ENCODE data around the gene CPVL. TPM values are rescaled to one million over a fixed set of nuclear protein-coding genes. Genes with fewer than 3 reads are reported as not detected.

The CPVL gene
- total RNA-seq, 1 experiment from 2014 or later = 26.9 TPM

- Histone ChIP-seq H3K56ac (ENCODE audit: insufficient read length, low read depth, low read length) (no peak overlapping the region), H3K18ac (ENCODE audit: insufficient read length, low read depth, low read length) (no peak overlapping the region), H3K79me2 (ENCODE audit: insufficient read depth, low read length) (no peaks in the 10 kb centered on the region), H2AFZ (ENCODE audit: low read length) (no peak overlapping the region), H3K27ac (ENCODE audit: insufficient read length, low read depth, low read length) (no peak overlapping the region), H2BK20ac (ENCODE audit: low read depth, low read length, poor library complexity, severe bottlenecking) (no peak overlapping the region), H4K8ac (replicated peaks; ENCODE audit: insufficient read length, low read depth, low read length) (no peak overlapping the region), H3K14ac (ENCODE audit: insufficient read depth, low read length) (no peak overlapping the region), H3K4me2 (ENCODE audit: insufficient read depth, insufficient read length, low read length) (no peak overlapping the region), H3K4ac (ENCODE audit: low read depth, low read length) (no peak overlapping the region), H3K79me1 (ENCODE audit: insufficient read depth, low read depth, low read length, poor library complexity, severe bottlenecking) (no peaks in the 10 kb centered on the region), H3T11ph (ENCODE audit: low read length) (no peak overlapping the region), H3K4me1 (ENCODE audit: insufficient read depth, low read length) (no peaks in the 10 kb centered on the region), H3K23ac (ENCODE audit: insufficient read length, low read depth, low read length) (no peak overlapping the region), H2BK120ac (ENCODE audit: low read depth, low read length, poor library complexity, severe bottlenecking) (no peak overlapping the region), H2AK5ac (ENCODE audit: insufficient read length, low read length) (no peak overlapping the region), H4K20me1 (ENCODE audit: control insufficient read depth, insufficient read depth, insufficient read length) (no peaks in the 10 kb centered on the region), H3K9me3 (ENCODE audit: control insufficient read depth, low read depth, low read length) (no peaks in the 10 kb centered on the region), H2BK12ac (ENCODE audit: insufficient read length, low read depth, low read length) (no peak overlapping the region), H4K5ac (ENCODE audit: insufficient read length, low read depth, low read length) (no peak overlapping the region), H2BK5ac (ENCODE audit: insufficient read length, low read length) (no peak overlapping the region), H3K27me3 (ENCODE audit: insufficient read depth, low read length) (no peaks in the 10 kb centered on the region), H3K23me2 (ENCODE audit: insufficient read length, low read depth, low read length, poor library complexity, severe bottlenecking) (no peaks in the 10 kb centered on the region), H3K9ac (ENCODE audit: extremely low read depth, insufficient read length, low read length) (no peak overlapping the region), H2BK15ac (ENCODE audit: low read depth, low read length) (no peak overlapping the region), H4K91ac (ENCODE audit: insufficient read length, low read depth, low read length) (no peak overlapping the region)
- DNase-seq = no peak
- TF ChIP-seq CTCF (conservative IDR thresholded peaks at IDR 0.05) = no peak
- H3K36me3 Mint-ChIP-seq (ENCODE audit: insufficient read depth in 1 of 3, low read depth in 3 of 3) = peaks cover 0 to 21% (median 10%) of the 10 kb centered on the region in 3 experiments; a peak in 6 of 7 replicates
- WGBS (ENCODE audit: extremely low coverage, insufficient read length, low lambda C conversion rate) = no CpG with 5 or more reads among the region's 1 CpG
- H3K27ac Mint-ChIP-seq = no peak overlapping the region
- H3K9me3 Mint-ChIP-seq = peaks cover 11 to 12% of the 10 kb centered on the region in 2 experiments
- H3K4me1 Mint-ChIP-seq = peaks cover 13 to 29% of the 10 kb centered on the region in 2 experiments
- no peak overlapping the region for H3K4me3 Mint-ChIP-seq
- no peaks in the 10 kb centered on the region for H3K27me3 Mint-ChIP-seq (ENCODE audit: low read depth)
These were observed 140.9 kb downstream of the CPVL start for GRCh38 chr7:29005406-29005805.

Data from H9 (cell line).